Pulmonary artery endothelial cell (primary cell): ENCODE measurements around the gene TRABD2B. TPM values are rescaled to one million over a fixed set of nuclear protein-coding genes. Genes with fewer than 3 reads are reported as not detected.

ENCODE experiments used
- DNase-seq: peaks from one replicate; pipeline ENCODE4 v3.0.0-alpha.2; 2011; ENCODE audit warnings: low read depth, low spot score
- total RNA-seq: library from RNA; depleted of rRNA; stranded (reverse); fragments of >200 nt; gene quantifications from 2 replicates; pipeline ENCODE4 v1.2.3, GENCODE V29; 2014

The TRABD2B gene
- total RNA-seq, 1 donor from 2014 or later: not detected

DNA sequence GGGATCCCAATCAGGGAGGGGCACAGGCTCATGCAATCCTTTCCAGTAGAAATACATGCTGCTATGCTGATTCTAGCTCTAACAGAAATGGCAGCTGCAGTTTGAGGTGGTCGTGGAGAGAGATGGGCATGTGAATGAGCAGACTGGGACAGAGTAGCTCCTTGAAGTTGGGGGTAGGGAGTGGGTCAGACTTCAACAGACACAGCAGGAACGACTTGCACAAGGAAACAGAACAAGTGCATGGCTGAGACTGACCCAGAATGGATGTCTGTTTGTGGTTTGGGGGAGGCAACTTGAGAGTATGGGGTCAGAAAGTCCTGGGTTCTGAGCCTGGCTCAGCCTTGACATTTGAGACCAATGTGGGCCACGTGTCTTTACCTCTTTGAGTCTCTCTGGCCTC is 25.1 kb upstream of the TRABD2B start:
- no peak for DNase-seq

DNA sequence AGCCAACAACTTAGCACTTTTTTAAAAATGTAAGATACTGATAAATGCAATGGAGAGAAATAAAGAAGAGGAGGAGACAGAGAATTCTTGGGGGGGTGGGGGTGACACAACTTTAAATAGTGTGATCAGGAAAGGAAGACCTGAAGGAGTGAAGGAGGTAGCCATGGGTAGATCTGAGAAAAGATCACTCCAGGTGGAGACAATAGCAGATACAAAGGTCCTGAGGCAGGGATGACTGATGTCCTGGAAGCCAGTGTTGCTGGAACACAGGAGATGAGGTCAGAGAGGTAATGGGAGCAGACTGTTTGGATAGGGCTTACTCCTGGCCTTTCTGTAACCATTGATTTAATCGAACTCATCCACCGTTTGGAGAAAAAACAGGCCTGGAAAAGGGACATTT is 24.6 kb upstream of the TRABD2B start:
- DNase-seq: no peak

DNA sequence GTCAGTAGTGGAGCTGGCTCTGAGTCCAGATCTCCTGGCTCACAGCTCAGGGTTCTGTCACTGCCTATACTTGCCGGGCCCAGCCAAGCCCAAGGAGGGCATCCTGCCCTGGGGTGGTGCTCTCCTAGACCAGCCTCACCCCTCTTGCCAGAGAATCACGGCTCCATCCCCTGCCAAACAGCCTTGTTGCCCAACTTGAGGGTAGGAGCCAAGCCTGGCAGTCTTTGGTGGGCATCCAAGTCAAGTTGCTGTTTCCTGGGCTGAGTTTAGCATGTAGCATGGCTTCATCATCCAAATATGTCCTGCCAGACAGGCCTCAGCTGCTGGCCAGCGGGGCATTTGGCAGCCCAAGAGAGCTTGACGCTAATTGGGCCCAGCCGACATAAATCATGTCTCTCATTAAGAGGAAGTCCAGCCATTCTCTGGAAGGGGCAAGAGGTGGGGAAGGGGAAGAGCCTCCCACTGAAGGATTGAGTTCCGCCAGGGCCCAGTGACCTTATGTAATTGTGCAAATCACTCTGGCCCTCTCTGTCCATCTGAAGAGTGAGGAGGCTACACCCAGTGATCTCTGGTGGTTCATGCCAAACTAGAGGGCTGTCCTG is 22.6 kb upstream of the TRABD2B start:
- no peak for DNase-seq

DNA sequence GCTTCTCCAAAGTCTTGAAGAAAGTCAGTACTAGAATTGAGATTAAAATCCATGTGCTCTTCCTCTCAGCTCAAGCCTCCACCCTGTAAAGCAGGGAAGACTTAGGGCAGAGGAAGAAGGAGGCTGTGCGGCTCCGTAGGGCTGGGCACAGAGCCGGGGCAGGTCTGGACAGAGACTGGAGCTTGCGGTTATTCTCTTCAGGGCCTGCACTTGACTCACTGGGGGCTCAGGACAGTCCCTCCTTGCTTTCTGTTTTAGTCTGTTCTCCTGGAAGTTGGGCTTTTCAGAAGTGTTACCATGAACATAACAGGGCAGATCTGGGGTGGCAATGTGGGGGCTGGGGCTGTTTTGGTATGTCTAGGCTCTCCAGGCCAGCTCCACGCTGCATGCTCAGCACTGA is 21.6 kb upstream of the TRABD2B start:
- DNase-seq: no peak

DNA sequence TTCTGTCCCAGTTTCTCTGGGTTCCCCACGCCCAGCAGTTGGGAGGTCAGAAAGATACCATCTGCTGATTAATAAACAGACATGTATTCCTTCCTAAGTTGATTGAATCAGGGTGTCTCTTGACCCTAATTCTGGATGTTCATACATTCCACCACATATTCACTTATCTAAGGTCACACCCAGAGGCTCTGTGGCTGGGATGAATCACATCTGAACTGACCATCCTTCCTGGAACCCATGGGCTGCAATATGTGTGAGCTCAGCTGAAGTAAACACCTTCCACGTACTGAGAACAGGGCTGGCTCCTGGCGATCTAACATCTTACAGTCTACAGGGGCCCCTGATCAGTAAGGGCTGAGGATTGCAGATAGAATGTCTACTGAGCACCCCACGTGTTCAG is 20.5 kb upstream of the TRABD2B start:
- DNase-seq: no peak

DNA sequence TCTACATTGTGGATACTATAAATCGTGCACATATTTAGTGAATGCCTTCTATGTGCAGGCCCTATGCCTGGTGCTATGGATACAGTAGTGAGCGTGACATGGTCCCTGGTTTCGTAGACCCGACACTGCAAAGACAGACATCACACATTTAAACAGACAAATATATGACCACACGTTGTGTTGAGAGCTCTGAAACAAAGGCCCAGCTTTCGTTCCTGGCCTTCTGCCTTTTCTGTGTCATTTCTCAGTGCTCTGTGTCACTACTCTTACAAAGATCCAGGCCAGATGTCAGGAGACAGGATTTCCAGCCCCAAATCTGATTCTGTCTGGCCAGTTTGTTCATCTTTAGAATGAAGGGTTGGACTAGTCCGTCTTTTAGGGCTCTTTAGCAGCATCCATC is 19.3 kb upstream of the TRABD2B start:
- no peak for DNase-seq

DNA sequence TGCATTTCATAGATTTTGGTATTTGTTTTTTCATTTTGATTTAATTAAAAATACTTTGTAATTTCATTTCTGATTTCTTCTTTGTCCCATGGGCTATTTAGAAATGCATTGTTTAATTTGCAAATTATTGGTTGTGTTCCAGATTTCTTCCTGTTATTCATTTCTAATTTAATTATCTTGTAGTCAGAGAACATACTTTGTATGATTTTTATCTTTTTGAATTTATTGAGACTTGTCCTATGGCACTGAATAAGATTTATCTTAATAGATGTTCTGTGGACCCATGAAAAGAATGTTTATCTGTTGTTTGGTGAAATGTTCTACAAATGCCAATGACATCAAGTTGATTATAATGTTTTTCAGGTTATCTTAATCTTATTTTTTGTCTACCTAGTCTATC is 16.1 kb upstream of the TRABD2B start:
- no peak for DNase-seq

DNA sequence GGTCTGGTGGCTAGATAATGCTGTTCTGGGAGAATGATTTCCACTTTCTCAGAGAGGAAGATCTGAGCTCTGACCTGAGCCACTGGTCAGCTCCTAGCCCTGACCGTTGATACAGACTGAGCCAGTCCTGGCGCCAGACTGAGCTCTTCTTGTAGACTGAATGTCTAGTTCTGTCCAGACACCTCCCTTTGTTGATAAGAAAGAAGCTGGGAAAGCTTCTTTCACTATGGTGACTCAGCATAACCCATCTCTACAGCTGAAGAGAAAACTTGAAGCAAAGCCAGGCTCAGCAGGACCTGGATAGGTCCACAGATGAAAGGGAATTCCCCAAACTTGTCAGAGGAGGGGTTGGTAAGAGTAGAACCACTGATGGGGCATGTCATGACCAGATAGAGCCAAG is 9.9 kb upstream of the TRABD2B start:
- no peak for DNase-seq

DNA sequence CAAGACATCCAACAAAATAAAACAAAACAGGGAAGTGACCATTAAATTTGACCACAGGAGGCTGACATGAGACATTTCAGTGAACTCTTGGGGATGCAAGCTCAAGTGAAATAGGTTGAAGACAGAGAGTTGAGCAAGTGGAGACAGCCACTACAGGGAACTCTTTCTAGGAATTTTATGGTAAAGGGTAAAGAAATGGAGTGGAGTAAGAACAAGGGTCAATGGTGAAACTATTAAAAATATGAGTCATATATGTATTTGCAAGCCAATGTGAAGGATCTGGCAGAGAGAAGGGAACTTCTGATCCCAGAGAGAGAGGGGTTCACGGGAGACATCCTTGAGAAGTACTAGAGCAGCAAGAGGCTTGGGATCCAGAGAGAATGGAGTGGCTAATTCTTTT is 9.1 kb upstream of the TRABD2B start:
- no peak for DNase-seq

DNA sequence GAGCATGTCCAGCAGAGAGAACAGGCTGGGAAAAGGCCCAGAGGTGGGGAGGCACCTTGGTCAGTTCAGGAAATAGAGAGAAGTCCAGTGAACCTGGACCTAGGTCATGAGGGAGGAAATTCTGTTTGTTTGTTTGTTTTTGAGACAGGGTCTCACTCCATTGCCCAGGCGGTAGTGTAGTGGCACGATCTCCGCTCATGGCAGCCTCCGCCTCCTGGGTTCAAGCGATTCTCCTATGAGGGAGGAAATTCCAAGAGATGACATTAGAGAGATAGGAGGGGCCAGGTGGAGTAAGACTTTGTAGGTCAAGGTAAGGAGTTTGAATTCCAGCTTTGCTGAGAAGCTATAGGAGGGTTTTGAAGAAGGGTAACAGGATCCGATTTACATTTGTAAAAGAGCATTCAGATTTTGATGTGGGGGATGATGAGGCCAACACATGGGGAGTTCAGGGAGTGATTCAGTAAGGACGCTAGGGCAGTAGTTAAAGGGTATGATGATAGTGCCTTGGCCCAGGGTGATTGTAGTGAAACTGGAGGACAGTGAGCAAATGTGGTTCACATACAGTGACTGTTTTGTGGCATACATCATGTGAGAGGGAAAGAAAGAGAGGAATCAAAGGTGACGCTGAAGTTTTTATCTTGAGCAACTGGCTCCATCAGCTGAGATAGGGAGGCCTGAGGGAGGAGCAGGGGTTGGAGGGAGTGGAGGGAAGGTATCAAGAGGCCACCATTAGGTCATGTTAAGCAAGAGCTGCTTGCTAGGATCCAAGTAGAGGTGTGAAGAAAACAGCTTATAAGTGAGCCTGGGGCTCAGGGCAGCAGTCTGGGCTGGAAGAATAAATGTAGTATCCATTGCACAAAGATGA is 8.3 kb upstream of the TRABD2B start:
- no peak for DNase-seq

DNA sequence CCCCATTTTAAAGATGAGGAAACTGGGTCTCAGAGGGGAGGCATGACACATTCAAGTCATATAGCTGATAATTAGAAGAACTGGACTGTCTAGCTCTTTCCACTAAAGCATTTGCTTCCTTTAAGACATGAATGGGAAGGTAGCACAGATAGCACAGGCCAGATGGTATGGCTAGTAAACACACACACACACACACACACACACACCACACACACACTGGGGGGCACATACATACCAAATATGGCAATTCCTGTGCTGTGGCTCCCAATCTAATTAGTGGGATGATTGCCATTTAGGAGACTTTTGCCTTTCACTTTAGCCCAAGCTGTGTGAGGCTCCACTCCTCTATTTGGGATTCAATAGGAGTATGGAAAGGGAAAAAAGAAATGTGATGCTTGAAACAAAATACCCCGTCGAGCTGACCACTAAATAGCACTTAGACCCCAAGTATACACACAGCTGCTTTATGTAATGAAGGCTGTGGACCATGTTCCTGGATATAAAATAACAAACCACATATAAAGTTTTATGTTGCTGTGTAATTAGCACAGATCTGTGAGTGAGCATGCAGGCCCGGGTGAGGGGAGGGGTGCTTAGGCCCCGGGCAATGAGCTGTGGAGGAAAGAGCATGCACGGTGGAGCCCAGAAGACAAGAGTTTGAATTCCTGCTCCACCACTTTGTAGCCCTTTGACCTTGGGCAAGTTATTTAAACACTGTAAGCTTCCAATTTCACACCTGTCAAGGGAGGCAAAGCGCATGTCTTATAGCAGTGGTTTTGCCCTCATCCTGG is 6.8 kb upstream of the TRABD2B start:
- no peak for DNase-seq

DNA sequence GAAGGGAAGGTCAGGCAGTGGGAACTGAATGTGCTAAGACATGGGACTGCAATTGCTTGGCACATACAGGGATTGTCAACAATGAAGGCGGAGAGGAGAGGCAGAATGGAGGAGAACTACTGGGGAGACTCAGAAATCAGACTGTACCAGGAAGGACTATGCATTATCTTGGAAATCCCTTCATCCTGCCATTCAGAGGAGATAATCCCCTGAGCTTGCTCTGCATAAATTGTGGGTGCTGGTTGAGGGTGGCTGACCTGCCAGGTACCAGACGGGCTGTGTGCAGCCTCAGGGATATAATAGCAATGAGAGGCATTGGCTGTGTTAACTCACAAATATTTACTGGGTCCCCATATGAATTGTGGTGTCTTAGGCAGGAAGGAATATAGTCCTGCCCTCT is 5.0 kb upstream of the TRABD2B start:
- DNase-seq: no peak

DNA sequence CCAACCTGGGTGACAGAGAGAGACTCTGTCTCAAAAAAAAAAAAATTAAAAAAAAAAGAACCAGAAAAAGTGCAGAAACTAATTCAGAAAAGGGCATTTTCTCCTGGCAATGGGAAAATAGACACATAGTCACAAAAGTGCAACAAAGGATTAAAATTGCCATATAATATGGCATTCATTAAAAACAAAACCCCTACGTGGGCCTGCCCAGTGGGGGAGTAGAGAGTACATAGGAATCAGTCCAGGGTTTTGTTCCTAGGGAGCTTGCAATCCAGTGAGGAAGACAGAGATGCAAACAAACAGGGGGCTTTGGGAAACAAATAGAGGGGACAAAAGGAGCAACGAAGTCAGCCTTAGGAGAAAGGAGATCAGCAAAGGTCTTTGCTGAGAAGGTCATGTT is 4.5 kb upstream of the TRABD2B start:
- no peak for DNase-seq

DNA sequence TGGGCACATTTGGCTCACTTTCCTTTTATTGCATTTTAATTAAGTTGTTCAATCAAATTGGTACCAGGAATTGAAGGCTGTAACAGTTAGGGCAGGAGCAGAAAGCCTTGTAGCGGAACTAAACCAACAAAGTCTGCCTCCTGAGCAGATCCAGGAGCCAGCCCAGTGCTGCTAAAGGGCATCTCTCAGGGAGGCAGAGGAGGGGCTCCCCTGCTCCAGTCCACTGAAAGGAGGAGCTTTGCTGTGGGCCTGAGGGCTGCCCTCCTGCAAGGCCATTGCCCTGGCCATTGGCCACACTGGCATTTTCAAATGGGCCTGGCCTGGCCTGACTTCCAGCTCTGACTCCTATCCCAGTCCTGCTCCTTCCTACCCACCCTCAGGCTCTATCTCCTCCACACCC is 3.7 kb upstream of the TRABD2B start:
- DNase-seq: no peak

DNA sequence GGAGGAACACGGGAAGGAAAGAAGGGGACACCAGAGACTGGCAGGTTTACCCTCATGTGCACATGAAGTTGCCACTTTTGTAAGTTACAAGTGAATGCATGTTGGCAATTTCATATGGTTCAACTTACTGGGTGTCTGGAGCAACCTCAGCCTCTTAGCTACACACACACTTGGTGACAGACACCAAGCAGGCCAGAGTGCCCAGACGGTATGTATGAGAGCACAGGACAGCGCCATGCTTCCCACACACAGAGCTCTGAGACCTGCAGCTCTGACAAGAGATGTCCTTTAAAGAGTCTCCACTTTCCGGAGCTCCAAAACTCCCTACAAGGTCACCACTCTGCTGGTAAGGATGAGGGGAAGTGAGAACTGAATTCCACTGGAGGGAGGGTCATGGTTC is 1.9 kb upstream of the TRABD2B start:
- DNase-seq: no peak

DNA sequence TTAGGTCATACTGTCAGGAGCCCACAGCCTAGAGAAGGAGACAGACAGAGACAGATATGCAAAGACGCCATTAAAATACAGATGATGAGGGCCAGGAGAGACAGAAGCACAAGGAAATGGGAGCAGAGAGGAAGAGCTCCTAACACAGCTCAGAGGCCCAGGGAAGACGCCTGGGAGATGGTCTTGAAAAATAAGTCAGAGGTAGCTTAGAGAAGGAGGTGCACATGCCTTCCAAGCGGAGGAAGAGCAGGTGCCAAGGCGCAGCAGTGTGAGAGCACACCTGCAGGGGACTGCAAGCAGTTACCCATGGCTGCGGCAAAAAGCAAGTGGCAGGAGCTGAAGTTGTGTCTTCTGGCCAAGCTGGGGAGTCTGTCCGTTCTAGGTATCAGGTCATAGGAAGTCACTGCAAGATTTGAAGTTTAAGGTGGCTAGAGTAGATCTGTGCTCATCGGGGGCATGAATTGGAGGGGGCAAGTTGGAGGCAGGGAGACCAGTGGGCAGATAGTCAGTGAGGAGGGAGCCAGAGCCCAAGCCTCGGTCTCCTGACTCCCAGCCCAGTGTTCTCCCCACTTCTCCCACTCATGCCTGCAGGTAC is 1.3 kb upstream of the TRABD2B start:
- DNase-seq: no peak

DNA sequence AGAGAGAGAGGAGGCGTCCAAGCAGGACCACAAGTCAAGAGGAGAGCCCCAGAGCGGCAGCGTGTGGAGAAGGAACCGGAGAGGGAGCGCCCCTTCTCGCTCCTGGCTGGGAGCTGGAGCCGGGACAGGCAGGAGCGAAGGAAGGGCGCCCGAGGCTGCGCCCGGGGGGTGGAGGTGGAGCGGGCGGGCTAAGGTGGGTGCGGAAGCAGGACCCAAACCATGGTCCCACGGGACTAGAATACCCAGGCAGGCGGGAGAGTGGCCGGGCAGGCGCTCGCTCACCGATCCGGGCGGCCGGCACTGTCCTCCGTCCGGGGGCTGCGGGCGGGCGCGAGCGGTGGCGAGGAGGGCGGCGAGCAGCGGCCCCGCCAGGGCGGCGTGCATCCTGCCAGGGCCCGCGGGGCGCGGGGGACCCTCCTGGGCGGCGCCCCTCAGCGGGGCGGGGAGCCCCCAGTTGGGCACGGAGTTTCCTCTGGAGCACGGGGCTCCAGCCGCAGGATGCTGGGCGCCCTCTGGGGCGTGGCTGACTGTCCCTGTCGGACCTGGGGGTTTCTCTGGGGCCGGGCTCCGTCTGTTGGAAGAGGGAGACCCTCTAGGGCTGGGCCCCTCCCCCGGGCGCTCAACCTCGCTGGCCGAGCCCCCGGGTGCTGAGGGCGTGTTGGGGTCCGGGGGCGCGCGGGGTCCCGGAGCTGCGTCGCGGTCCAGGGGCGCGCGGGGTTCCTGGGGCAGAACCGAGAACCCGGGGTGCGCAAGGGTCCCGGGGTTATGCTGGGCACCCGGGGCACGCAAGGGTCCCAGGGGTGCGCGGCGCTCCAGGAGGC is 569 bp downstream of the TRABD2B start:
- DNase-seq: no peak

DNA sequence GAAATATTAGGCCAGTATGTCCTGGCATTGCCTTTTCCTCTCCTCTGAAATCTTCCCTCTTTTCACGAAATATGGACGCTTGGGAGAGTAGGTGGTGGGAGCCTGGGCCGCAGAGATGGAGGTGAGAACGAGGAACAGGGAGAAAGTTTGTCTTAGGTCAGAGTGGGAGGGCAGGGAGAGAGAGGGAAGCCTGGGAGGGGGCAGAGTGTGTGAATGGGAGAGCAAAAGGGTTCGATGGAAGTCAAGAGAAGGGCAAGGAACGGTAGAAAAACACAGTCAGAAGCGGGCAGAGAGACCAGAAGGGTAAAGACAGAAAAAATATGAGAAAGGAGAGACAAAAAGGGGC is 1.2 kb downstream of the TRABD2B start:
- DNase-seq: no peak

DNA sequence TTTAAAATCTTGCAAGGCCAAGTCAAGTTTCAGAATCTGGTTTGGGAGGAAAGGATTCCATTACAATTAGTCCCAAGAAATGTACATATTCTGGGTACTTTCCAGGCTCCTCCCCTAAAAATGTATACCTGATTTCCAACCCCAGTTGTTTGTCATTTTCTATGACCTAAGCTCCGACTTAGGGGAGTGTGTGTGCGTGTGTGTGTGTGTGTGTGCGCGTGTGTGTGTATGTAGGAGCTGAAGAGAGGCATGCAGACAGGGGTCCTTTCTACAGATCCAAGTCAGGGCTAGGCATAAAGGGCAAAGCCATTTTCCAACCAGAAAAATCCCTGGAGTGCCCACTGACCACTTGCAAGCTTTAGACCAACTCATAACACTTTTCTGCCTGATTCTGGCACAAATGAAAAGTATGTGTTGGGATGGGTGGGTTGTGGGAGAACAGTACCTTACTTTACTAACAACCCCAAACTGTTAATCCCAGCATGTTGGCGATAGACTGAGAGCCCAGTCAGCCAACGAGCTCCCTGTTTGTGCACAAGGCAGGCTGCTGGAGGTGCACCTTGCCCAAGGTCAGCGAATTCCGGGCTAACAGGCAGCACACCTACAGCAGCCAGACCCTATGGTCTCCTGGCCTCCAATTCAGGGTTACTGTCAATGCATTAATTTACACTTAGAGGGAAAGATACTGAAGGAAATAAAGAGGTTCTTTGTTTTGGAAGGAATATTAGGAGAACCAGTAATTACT is 1.7 kb downstream of the TRABD2B start:
- no peak for DNase-seq

DNA sequence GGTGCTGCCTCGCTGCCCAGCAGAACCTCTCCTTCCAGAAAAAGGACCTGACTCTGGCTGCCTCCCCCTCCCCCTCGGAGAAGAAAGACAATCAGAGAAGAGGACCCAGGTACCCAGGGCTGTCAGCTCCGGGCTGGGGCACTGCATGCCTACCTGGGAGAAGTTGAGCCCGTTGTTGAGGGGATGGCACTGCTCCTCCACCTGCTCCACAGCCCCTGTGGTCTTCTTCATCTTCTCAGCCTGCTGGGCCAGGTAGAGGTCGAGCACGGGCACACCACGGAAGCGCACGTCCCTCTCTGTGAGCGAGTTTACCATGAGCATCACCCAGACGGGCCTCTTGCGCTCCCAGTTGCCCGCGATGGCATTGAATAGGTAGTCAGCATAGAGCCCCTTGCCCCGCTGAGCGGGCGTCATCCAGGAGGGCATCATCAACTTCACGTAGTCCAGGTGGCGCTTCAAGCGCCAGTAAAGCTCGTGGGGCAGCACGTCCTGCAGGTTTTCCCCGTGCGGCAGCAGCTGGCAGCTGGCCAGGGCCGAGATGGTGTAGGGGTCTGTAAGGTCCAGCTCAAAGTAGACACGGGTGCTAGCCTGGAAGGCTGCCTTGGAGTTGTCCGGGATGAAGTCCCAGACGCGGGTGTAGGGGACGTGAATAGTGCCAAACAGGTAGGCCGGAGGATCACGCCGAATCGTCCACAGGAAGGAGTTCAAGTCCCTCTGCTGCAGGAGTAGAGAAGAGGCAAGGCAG is 3.1 kb downstream of the TRABD2B start:
- no peak for DNase-seq
